HL-60 (cell line): Measurements from ENCODE around the gene PHLDA1.

ENCODE experiments used
- CTCF ChIP-seq: IDR thresholded peaks from one replicate; pipeline ENCODE4 v1.5.1; 2011; ENCODE audit warnings: low read length, control low read depth, inconsistent platforms; ENCODE audit not compliant: insufficient read depth
- GABPA ChIP-seq: IDR thresholded peaks from 2 replicates; pipeline ENCODE4 v1.6.1; 2012; ENCODE audit warnings: low read depth

GRCh38 chr12:76013603-76014002, 18.0 kb downstream of the PHLDA1 start:
- no peak for TF ChIP-seq GABPA
- TF ChIP-seq CTCF = no peak
